NOMO-1 treated with DMSO at 0.1 percent for 48 hours (cell line): ENCODE data around the gene PGS1.
"Not testable (repeated sequence)": the region's sequence is repeated elsewhere in the genome, so short reads cannot be mapped to it uniquely, and the experiment has no call there.

ENCODE experiments used
- DNase-seq: peaks from one replicate; lab custom pipeline; 2025; ENCODE audit not compliant: unreplicated experiment; lab: John Stamatoyannopoulos, UW

PGS1 gene

DNA sequence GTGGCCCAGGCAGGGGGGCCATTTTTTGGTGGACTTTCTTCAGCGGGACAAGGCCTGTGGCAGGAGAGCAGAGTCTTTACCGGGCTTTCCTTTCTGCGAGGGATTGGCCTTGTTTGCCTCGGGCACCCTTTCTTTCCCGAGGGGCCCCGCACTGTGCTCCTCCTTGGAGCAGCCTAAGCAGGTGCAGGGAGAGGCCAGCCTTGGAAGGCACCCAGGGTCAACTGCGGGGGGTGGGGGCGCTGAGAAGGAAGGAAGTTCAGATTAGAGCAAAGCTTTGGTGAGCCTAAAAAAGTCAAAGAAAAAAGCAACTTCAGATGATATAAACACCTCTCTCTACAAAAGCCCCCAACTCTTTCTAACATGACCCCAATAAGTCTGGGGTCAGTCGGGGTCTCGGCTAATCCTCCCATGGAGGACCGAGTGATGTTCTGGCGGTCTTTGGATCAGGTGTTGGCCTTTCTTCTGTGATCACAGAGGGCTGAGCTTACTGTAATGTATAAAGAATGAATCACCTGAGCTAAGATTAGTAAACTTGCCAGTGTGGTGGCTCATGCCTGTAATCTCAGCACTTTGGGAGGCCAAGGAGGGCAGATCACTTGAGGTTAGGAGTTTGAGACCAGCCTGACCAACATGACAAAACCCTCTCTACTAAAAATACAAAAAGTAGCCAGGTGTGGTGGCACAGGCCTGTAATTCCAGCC lies 63.0 kb downstream of the PGS1 start:
- no peak for DNase-seq

GRCh38 chr17:78442648-78443218 lies 64.3 kb downstream of the PGS1 start:
- DNase-seq, result peak; percentile 94

DNA sequence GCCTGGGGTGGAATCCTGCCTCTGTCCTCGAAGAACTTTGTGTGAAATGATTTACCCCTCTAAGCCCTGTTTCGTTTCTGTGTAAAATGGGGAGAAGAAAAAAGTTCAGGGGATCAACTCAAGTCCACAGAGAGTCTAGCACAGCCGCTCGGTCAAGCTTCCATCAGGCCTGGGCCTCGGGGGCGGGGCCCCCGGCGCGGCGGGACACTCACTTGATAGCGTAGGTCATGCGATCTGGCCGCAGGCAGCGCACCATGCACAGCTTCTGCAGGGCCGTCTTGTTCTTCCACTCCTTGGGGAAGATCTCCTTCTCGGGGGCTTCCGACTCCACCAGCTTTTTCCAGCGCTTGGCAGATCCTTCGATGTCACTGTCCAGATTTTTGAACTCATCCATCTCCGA lies 65.9 kb downstream of the PGS1 start:
- no peak for DNase-seq

- no peak for DNase-seq
Measured at GRCh38 chr17:78446833-78447232, 68.4 kb downstream of the PGS1 start.

- DNase-seq, result peak; percentile 7
Measured at GRCh38 chr17:78448356-78448993, 70.0 kb downstream of the PGS1 start.

GRCh38 chr17:78449983-78450595 lies 71.6 kb downstream of the PGS1 start:
- DNase-seq, result no peak

GRCh38 chr17:78450696-78451345 lies 72.4 kb downstream of the PGS1 start:
- peak; percentile 41 for DNase-seq

DNA sequence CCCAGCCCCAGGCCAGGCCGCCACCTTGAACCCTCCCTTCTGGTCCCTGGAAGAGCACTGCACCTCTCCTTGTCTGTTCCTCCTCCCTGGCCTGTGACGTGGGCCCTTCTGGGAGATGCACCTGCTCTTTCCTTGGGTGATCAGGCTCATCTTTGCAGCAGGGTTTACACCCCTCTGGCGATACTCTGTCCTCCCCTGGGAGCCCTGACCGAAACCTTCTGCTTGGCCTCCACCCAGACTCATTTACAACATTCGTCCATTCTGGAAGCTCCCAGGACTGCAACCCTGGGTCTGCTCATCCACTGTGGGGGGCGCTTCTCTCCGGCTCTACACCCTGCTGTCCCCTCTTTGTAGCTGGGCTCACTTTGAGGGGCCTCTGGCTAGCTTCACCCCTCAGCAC lies 73.3 kb downstream of the PGS1 start:
- no peak for DNase-seq

DNA sequence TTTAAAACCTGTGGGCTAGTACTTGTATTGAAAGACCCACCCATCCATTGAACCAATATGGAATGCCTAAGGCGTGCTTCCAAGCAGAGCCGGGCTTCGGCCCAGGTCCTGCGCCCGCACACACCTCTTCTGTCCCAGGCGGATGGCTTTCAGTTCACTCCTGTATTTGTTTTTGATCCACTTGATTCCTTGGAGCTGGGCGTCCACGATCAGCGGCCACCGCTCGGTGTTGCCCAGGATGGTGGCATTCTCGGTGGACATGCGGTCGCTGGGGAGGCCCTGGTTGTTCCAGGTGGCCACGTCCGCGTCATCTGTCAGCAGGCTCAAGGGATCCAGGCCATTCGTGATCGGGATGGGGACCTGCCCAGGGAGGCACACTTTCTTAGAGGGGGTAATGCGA lies 75.9 kb downstream of the PGS1 start:
- no peak for DNase-seq

DNA sequence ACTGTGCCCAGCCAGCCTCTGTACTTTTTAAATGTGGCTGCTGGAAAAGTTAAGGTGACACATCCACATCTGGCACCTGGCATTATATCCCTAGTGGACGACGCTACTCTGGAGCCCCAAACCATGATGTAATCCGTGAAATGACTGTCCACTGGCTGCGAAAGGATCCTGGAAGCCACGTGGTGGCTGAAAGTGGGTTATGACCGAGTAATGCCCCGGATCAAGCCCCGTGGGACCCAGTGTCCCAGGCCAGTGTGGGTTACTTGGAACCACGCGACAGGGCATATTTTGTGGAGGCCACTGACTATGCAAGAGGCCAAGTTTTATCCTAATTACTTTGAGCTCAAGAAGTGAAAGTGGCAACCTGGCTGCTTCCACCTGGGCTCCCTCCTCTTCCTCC lies 79.6 kb downstream of the PGS1 start:
- no peak for DNase-seq

DNA sequence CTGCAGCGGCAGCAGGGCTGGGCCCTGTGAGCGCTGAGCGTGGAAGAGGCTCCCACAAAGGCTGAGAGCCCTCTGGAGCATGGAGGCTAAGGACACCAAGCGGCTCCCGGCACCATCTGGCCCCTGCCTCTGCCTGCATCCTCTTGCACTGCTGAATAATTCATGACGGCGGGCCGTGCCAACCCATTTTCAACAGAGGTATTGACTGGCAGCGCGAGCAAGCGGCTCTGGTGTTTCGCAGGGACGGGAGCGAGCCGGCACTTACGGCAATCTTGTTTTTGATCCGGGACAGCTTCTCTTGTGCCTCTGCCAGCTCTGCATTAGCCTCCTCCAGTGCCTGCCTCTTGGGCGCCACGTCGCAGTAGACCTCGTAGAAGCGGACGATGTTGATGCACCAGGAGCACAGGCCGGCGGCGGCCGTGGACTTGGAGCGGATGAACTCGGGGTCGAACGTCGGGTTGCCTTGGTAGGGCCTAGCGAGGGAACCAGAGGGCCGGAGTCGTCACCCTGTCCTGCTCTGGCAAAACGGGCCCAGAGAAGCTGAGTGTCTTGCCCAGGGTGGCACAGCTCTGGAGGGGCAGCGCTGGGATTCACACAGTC lies 80.4 kb downstream of the PGS1 start:
- no peak for DNase-seq

- DNase-seq, result no peak
Measured at GRCh38 chr17:78459696-78460095, 81.2 kb downstream of the PGS1 start.

DNA sequence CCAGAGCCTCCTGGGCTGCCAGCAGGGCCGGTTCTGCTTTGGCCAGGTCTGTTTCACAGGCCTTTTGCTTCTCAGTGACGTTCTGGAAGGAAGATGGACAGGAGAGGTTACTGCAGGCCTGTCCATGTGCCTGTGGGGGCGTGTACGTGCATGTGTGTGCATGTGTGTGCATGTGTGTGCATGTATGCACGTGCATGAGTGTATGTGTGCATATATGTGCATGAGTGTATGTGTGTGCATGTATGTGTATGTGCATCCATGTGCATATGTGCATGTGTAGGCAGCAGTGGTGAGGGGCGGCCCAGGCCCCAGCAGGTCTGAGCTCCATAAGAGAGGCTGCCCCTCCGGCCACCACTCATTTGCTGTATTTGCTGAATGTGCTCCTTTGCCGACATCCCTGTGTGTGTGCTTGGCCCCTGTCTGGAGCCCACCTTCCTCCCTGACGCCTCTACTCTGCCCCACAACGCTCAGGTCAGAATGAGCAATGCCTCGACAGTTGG lies 81.8 kb downstream of the PGS1 start:
- DNase-seq, result no peak

DNA sequence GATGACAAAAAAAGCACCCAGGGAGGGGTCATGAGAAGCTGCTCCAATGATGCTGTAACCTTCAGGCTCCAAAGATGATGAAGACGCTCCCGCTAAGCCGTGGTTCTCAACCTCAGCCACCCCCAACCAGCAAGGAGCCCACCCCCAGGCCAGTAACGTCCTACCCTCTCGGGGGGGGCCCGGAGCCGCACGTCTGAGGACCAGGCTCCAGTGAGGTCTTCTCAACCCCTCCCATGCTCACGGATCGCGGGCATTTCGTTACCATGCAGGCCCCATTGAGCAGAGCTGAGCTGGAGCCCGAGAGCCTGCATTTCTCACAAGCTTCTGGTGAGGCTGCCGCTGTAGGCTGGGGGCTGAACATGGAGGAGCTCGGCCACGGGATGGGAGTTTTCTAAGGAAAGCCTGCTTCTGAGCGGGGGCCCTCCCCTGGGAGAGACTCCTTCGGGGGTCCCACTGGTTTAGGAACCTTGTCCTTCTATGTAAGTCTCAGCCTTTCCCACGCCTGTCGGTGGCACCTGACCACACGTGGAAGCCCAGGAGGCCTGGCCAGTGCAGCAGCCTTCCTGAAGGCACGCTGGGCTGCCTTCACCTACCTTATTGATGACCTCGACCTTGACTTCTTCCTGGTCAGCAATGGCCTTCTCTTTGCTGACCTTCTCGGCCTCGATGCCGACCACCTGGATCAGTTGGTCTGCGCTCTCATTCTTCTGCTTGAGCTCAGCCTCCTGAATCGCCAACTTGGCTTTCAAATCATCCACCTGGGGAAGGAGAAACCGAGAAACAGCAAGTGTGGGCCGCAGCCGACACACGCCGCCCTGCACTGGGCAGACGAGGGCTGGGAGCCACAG lies 82.7 kb downstream of the PGS1 start:
- DNase-seq, result no peak

GRCh38 chr17:78461799-78462053 lies 83.3 kb downstream of the PGS1 start:
- DNase-seq, result no peak

DNA sequence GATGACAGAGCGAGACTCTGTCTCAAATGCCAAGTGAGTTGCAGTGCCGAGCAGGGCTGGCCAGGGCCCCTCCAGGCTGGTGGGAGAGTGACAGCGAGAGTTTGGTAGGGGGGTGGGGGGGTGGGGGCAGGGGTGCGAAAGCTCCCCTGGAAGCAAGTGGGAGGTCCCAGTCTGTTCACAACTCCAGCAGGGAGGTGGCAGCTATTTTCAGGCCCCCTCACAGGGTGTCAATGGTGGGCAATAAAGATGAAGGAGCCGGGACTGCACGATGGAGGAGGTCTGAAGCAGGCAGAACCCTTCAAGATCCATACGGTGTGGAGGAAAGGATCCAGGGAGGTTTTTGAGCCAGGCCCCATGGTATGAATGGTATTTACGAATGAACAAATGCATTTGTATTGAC lies 83.7 kb downstream of the PGS1 start:
- DNase-seq, result no peak

DNA sequence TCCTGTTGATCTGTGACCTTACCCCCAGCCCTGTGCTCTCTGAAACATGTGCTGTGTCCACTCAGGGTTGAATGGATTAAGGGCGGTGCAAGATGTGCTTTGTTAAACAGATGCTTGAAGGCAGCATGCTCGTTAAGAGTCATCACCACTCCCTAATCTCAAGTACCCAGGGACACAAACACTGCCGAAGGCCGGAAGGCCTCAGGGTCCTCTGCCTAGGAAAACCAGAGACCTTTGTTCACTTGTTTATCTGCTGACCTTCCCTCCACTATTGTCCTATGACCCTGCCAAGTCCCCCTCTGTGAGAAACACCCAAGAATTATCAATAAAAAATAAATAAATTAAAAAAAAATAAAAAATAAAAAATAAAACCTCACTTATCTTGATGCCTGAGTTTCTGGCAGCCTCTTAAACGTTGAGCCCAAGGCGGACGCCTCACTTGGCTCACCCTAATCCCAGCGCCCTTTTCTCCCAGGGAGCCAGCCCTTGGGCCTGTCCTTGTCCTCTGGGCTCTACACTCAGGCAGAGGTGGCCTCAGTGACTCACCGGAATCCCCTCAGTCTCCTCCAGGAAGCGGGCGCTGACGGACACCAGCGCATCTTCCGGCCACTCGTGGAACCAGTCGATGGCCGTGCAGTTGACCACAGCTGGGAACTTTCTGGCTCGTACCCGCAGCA lies 87.8 kb downstream of the PGS1 start:
- not testable (repeated sequence) for DNase-seq

DNA sequence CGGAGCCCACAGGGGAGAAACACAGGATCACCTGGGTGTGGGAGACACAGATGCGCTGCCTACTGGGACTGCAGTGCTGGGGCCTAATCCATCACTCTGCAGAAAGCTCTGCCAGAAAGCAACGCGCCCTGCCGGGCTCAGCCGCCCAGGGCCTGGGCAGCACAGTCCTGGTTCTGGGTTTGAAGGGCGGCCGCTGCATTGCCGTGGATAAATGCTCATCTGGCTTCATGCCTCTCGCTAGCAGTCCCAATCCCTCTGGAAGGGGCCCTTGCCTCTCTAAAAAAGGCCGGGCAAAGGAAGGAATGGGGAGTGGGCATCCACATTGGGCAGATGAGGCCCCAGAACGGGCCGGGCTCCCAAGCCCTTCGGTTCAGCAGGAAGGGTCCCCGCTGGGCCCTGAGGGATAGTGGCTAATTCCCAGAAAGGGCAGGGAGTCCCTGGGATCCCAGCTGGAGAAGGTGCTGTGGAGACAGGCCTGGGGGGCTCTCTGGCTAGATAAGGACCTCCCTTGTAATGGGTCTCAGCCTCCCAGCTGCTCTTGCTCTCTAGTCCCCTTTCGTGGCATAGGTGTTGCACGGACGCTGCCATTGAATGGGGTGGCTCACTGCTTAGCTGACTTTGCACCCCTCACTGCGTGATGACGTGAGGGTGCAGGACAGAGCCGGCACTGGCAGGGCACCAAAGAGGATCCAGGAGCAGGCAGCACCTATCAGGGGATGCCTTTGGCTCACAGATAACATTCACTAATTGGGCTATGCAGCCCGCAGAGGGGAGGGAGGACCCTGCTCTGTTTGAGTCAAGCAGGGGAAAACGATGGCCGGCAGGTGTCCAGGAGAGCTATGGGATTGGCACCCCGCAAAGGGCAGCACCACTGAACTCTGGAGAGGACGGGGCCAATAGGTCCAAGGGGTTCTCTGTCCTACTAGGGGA lies 88.6 kb downstream of the PGS1 start:
- no peak for DNase-seq

DNA sequence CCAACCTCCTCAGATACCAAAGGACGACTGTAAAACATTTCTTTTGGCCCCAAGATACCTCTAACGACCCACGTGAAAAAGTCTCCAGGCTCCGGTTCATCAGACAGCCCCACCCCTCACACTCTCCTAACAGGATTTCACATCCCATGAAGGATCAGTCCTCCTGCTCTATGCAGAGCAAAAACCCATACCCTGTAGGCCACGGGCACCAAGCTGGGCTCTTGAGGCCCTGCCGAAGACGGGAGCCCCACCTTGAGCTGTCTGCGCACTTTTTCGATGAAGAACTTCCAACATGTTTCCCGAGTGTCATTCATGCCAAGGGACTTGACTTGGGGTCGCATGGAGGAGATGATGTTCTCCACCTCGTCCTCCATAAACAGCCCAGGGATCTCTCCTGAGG lies 89.9 kb downstream of the PGS1 start:
- no peak for DNase-seq
